IPS-20b (cell line): ENCODE results near the gene DLX2.

Source experiments
- H3K27ac ChIP-seq: one replicate; pipeline ENCODE4 v1.5.1; 2013; ENCODE audit warnings: low read length
- H3K27me3 ChIP-seq: 2 replicates; pipeline ENCODE4 v1.6.1; 2013; ENCODE audit warnings: mild to moderate bottlenecking, low read length, inconsistent platforms; ENCODE audit not compliant: insufficient read depth
- H3K36me3 ChIP-seq: 2 replicates; pipeline ENCODE4 v1.6.1; 2013; ENCODE audit warnings: low read depth, mild to moderate bottlenecking, inconsistent platforms, low read length, moderate library complexity; ENCODE audit not compliant: insufficient read depth
- H3K4me1 ChIP-seq: 2 replicates; pipeline ENCODE4 v1.6.1; 2013; ENCODE audit warnings: mild to moderate bottlenecking, control low read depth, inconsistent platforms, low read length, moderate library complexity; ENCODE audit not compliant: insufficient read depth
- H3K4me3 ChIP-seq: 2 replicates; pipeline ENCODE4 v1.5.1; 2013; ENCODE audit warnings: mild to moderate bottlenecking, low read length, inconsistent platforms
- H3K9ac ChIP-seq: 2 replicates; pipeline ENCODE4 v1.6.1; 2013; ENCODE audit warnings: low read depth, mild to moderate bottlenecking, inconsistent platforms, low read length, moderate library complexity
- H3K9me3 ChIP-seq: 2 replicates; pipeline ENCODE4 v1.6.1; 2013; ENCODE audit warnings: mild to moderate bottlenecking, low read depth, low read length, inconsistent platforms; ENCODE audit not compliant: insufficient read depth

DLX2 gene

GRCh38 chr2:172090044-172090961 is 12.4 kb downstream of the DLX2 start:
- Histone ChIP-seq H3K4me3 (no peak overlapping the region), H3K36me3 (no peaks in the 10 kb centered on the region), H3K27ac (no peak overlapping the region), H3K27me3 (peaks cover 100% of the 10 kb centered on the region), H3K4me1 (peaks cover 16% of the 10 kb centered on the region; the same call in 1 of the 2 replicates), H3K9ac (no peak overlapping the region), H3K9me3 (peaks cover 8% of the 10 kb centered on the region; the same call in 1 of the 2 replicates)

GRCh38 chr2:172089633-172090032 is 13.1 kb downstream of the DLX2 start:
- H3K27ac ChIP-seq, result no peak overlapping the region
- no peaks in the 10 kb centered on the region for H3K36me3 ChIP-seq
- H3K27me3 ChIP-seq, result peaks cover 100% of the 10 kb centered on the region
- no peak overlapping the region for H3K4me3 ChIP-seq
- peaks cover 8% of the 10 kb centered on the region; the same call in 1 of the 2 replicates for H3K9me3 ChIP-seq
- no peak overlapping the region for H3K9ac ChIP-seq
- H3K4me1 ChIP-seq, result peaks cover 16% of the 10 kb centered on the region; the same call in 1 of the 2 replicates

GRCh38 chr2:172089005-172089504 is 13.6 kb downstream of the DLX2 start:
- Histone ChIP-seq H3K27me3 (peaks cover 100% of the 10 kb centered on the region), H3K9me3 (peaks cover 8% of the 10 kb centered on the region; the same call in 1 of the 2 replicates)

GRCh38 chr2:172088245-172089004 is 14.3 kb downstream of the DLX2 start:
- Histone ChIP-seq H3K9me3 (peaks cover 11% of the 10 kb centered on the region; the same call in 1 of the 2 replicates), H3K9ac (no peak overlapping the region), H3K27me3 (peaks cover 100% of the 10 kb centered on the region), H3K4me3 (peak overlapping the region; percentile 58; the same call in 1 of the 2 replicates), H3K36me3 (no peaks in the 10 kb centered on the region), H3K27ac (no peak overlapping the region), H3K4me1 (peaks cover 15% of the 10 kb centered on the region; the same call in 1 of the 2 replicates)

More at GRCh38 chr2:172089005-172089504, 13.6 kb downstream of the DLX2 start:
- no peak overlapping the region for H3K9ac ChIP-seq
- peaks cover 15% of the 10 kb centered on the region; the same call in 1 of the 2 replicates for H3K4me1 ChIP-seq
- H3K4me3 ChIP-seq, result no peak overlapping the region
- no peaks in the 10 kb centered on the region for H3K36me3 ChIP-seq
- no peak overlapping the region for H3K27ac ChIP-seq

- Histone ChIP-seq H3K4me3 (peak overlapping the region; percentile 58; the same call in 1 of the 2 replicates), H3K27me3 (peaks cover 100% of the 10 kb centered on the region), H3K27ac (no peak overlapping the region), H3K9ac (no peak overlapping the region), H3K4me1 (peaks cover 16% of the 10 kb centered on the region; the same call in 1 of the 2 replicates), H3K36me3 (no peaks in the 10 kb centered on the region), H3K9me3 (peaks cover 14% of the 10 kb centered on the region; the same call in 1 of the 2 replicates)
These were observed 14.9 kb downstream of the DLX2 start for GRCh38 chr2:172087780-172088244.

GRCh38 chr2:172087207-172087779 is 15.4 kb downstream of the DLX2 start:
- Histone ChIP-seq H3K36me3 (no peaks in the 10 kb centered on the region), H3K27ac (no peak overlapping the region), H3K9ac (no peak overlapping the region), H3K9me3 (peaks cover 16% of the 10 kb centered on the region; the same call in 1 of the 2 replicates), H3K27me3 (peaks cover 100% of the 10 kb centered on the region), H3K4me3 (peak overlapping the region; percentile 58), H3K4me1 (peaks cover 16% of the 10 kb centered on the region; the same call in 1 of the 2 replicates)

GRCh38 chr2:172086241-172087206 is 16.2 kb downstream of the DLX2 start:
- no peaks in the 10 kb centered on the region for H3K36me3 ChIP-seq
- peaks cover 22% of the 10 kb centered on the region; the same call in 1 of the 2 replicates for H3K9me3 ChIP-seq
- peak overlapping the region; percentile 64 for H3K4me3 ChIP-seq
- no peak overlapping the region for H3K27ac ChIP-seq
- peaks cover 16% of the 10 kb centered on the region; the same call in 1 of the 2 replicates for H3K4me1 ChIP-seq
- H3K27me3 ChIP-seq, result peaks cover 100% of the 10 kb centered on the region
- H3K9ac ChIP-seq, result no peak overlapping the region

- Histone ChIP-seq H3K36me3 (no peaks in the 10 kb centered on the region), H3K9ac (no peak within 1 kb of the TSS), H3K4me1 (peaks cover 12% of the 10 kb centered on the region; the same call in 1 of the 2 replicates), H3K27me3 (peaks cover 100% of the 10 kb centered on the region), H3K9me3 (peaks cover 23% of the 10 kb centered on the region; the same call in 1 of the 2 replicates), H3K4me3 (peak within 1 kb of the TSS; percentile 64), H3K27ac (no peak within 1 kb of the TSS)
These were observed 17.1 kb downstream of the DLX2 start, which contains the start of gene DLX1 for GRCh38 chr2:172085460-172086159. Gene DLX1 (plus strand): TSS chr2:172085507. CDS start chr2:172085678, 171 bp downstream.

GRCh38 chr2:172084645-172085459 is 17.8 kb downstream of the DLX2 start:
- no peak overlapping the region for H3K27ac ChIP-seq
- H3K4me3 ChIP-seq, result peak overlapping the region; percentile 64
- H3K4me1 ChIP-seq, result peaks cover 12% of the 10 kb centered on the region; the same call in 1 of the 2 replicates
- peaks cover 100% of the 10 kb centered on the region for H3K27me3 ChIP-seq
- H3K9ac ChIP-seq, result no peak overlapping the region
- H3K36me3 ChIP-seq, result no peaks in the 10 kb centered on the region
- H3K9me3 ChIP-seq, result peaks cover 19% of the 10 kb centered on the region; the same call in 1 of the 2 replicates
